OCI-LY3 (cell line): Measurements from ENCODE around the gene SYTL1.

Experiments
- H2AFZ ChIP-seq: fragments of 200-600, 300-600 bp; shearing (Covaris generic); 2 replicates; pipeline ENCODE4 v1.6.0; 2014; ENCODE audit warnings: antibody characterized with exemption, low read depth, low read length
- H3K27ac ChIP-seq: fragments of 200-600, 300-600 bp; sonication (generic); 2 replicates; pipeline ENCODE4 v1.5.1; 2014; ENCODE audit warnings: mild to moderate bottlenecking, low read length, moderate library complexity, mixed read lengths
- H3K27me3 ChIP-seq: fragments of 200-600, 300-600 bp; sonication (generic); 2 replicates; pipeline ENCODE4 v1.6.1; 2014; ENCODE audit warnings: low read depth, low read length, mixed read lengths
- H3K36me3 ChIP-seq: fragments of 200-600, 300-600 bp; sonication (generic); replicated peaks from 2 replicates; pipeline ENCODE3; 2014; ENCODE audit warnings: low read depth, low read length, mixed read lengths
- H3K4me1 ChIP-seq: fragments of 300-600, 200-600 bp; sonication (generic); 2 replicates; pipeline ENCODE4 v1.6.1; 2014; ENCODE audit warnings: low read length, mixed read lengths
- H3K4me2 ChIP-seq: fragments of 200-600, 300-600 bp; sonication (generic); 2 replicates; pipeline ENCODE4 v1.6.1; 2014; ENCODE audit warnings: low read length, mixed read lengths
- H3K4me3 ChIP-seq: fragments of 300-600, 200-600 bp; sonication (generic); 2 replicates; pipeline ENCODE4 v1.5.1; 2014; ENCODE audit warnings: antibody characterized with exemption, mild to moderate bottlenecking, low read length, moderate library complexity
- H3K79me2 ChIP-seq: fragments of 300-600, 200-600 bp; shearing (Covaris generic); 2 replicates; pipeline ENCODE4 v1.6.1; 2014; ENCODE audit warnings: mild to moderate bottlenecking, low read length, mixed read lengths
- H3K9ac ChIP-seq: fragments of 300-600, 200-600 bp; shearing (Covaris generic); 2 replicates; pipeline ENCODE4 v1.6.0; 2014; ENCODE audit warnings: mild to moderate bottlenecking, low read length, moderate library complexity
- H3K9me3 ChIP-seq: fragments of 200-600, 300-600 bp; shearing (Covaris generic); 2 replicates; pipeline ENCODE4 v1.6.1; 2014; ENCODE audit warnings: low read length, mixed read lengths; ENCODE audit not compliant: insufficient read depth
- H4K20me1 ChIP-seq: fragments of 200-600, 300-600 bp; sonication (generic); 2 replicates; pipeline ENCODE4 v1.6.1; 2016; ENCODE audit warnings: low read length, mixed read lengths; ENCODE audit not compliant: insufficient read depth
- CTCF ChIP-seq: fragments of 200-600, 300-600 bp; sonication (generic); IDR thresholded peaks from 2 replicates; pipeline ENCODE4 v1.5.1; 2014; ENCODE audit warnings: antibody characterized with exemption, low read length, low read depth
- EZH2phosphoT487 ChIP-seq: fragments of 200-600 bp; shearing (Covaris generic); IDR thresholded peaks from 2 replicates; pipeline ENCODE4 v1.6.1; 2018; ENCODE audit warnings: antibody characterized with exemption, mixed run types, low read depth

The SYTL1 gene

GRCh38 chr1:27372022-27372807 lies 30.4 kb downstream of the SYTL1 start:
- Histone ChIP-seq H3K4me2 (no peak overlapping the region), H3K9me3 (no peaks in the 10 kb centered on the region), H3K4me1 (peaks cover 11% of the 10 kb centered on the region; the same call in 1 of the 2 replicates)

GRCh38 chr1:27372808-27373690 lies 31.2 kb downstream of the SYTL1 start:
- Histone ChIP-seq H3K79me2 (no peaks in the 10 kb centered on the region), H3K27ac (no peak overlapping the region), H4K20me1 (no peaks in the 10 kb centered on the region), H3K4me1 (peaks cover 11% of the 10 kb centered on the region; the same call in 1 of the 2 replicates), H2AFZ (no peak overlapping the region), H3K9me3 (no peaks in the 10 kb centered on the region), H3K27me3 (no peaks in the 10 kb centered on the region), H3K36me3 (no peaks in the 10 kb centered on the region), H3K9ac (no peak overlapping the region), H3K4me2 (no peak overlapping the region), H3K4me3 (no peak overlapping the region)
- TF ChIP-seq EZH2phosphoT487 (no peak), CTCF (no peak)

More at GRCh38 chr1:27372022-27372807, 30.4 kb downstream of the SYTL1 start:
- no peak overlapping the region for H3K9ac ChIP-seq
- H3K36me3 ChIP-seq: no peaks in the 10 kb centered on the region
- no peak overlapping the region for H3K27ac ChIP-seq
- H3K4me3 ChIP-seq: no peak overlapping the region
- no peaks in the 10 kb centered on the region for H4K20me1 ChIP-seq
- no peaks in the 10 kb centered on the region for H3K79me2 ChIP-seq
- H3K27me3 ChIP-seq: no peaks in the 10 kb centered on the region
- TF ChIP-seq CTCF (no peak), EZH2phosphoT487 (no peak)
- H2AFZ ChIP-seq: no peak overlapping the region

- no peak within 1 kb of the TSS for H3K9ac ChIP-seq
- no peaks in the 10 kb centered on the region for H3K79me2 ChIP-seq
- H3K9me3 ChIP-seq: no peaks in the 10 kb centered on the region
- H3K4me1 ChIP-seq: peaks cover 8% of the 10 kb centered on the region; the same call in 1 of the 2 replicates
- H3K36me3 ChIP-seq: no peaks in the 10 kb centered on the region
- no peak within 1 kb of the TSS for H3K27ac ChIP-seq
- H3K4me3 ChIP-seq: no peak within 1 kb of the TSS
- no peak within 1 kb of the TSS for H2AFZ ChIP-seq
- no peaks in the 10 kb centered on the region for H3K27me3 ChIP-seq
- no peak for TF ChIP-seq EZH2phosphoT487
- no peak for TF ChIP-seq CTCF
- H3K4me2 ChIP-seq: no peak within 1 kb of the TSS
- no peaks in the 10 kb centered on the region for H4K20me1 ChIP-seq
These were observed 32.7 kb downstream of the SYTL1 start, which contains the start of gene FCN3 for GRCh38 chr1:27374362-27375086. TSS of gene FCN3 (minus strand) at chr1:27374824. CDS start at chr1:27374818, 6 bp downstream.
